WTC11 (cell line): Measurements from ENCODE around the gene GINS1. TPM values are rescaled to one million over a fixed set of nuclear protein-coding genes. Genes with fewer than 3 reads are reported as not detected.

ENCODE experiments used
- ATAC-seq: fragments of 200-7000 bp; cut with Tn5 transposase; 2 replicates; pipeline ENCODE4 v1.10.0; 2021; ENCODE audit warnings: mild to moderate bottlenecking, moderate library complexity
- CTCF ChIA-PET: fragments of 300-600 bp; sonication (Branson Sonifier 250); formaldehyde crosslinking; loops from one replicate; lab custom pipeline; 2021; ENCODE audit warnings: antibody characterized with exemption; lab: Charles Lee
- POLR2A ChIA-PET: fragments of 350-600 bp; sonication (Branson Sonifier 250); formaldehyde crosslinking; loops from one replicate; lab custom pipeline; 2021; ENCODE audit warnings: antibody characterized with exemption; lab: Charles Lee
- DNase-seq: peaks from one replicate; pipeline ENCODE4 v3.0.0; 2021; ENCODE audit warnings: low spot score
- H3K27ac Mint-ChIP-seq: 2 replicates; pipeline ENCODE4 v1.8.0; 2021; ENCODE audit warnings: mixed read lengths
- H3K27me3 Mint-ChIP-seq: 2 replicates; pipeline ENCODE4 v1.8.0; 2021; ENCODE audit warnings: low read depth, mild to moderate bottlenecking, moderate library complexity, mixed read lengths
- H3K36me3 Mint-ChIP-seq: 2 replicates; pipeline ENCODE4 v1.8.0; 2021; ENCODE audit warnings: mixed read lengths
- H3K4me1 Mint-ChIP-seq: 2 replicates; pipeline ENCODE4 v1.8.0; 2022; ENCODE audit warnings: mixed read lengths
- H3K4me3 Mint-ChIP-seq: 2 replicates; pipeline ENCODE4 v1.8.0; 2021; ENCODE audit warnings: mild to moderate bottlenecking, moderate library complexity, mixed read lengths
- H3K9me3 Mint-ChIP-seq: 2 replicates; pipeline ENCODE4 v1.8.0; 2021; ENCODE audit warnings: mixed read lengths
- AFF4 ChIP-seq: sonication (generic); formaldehyde crosslinking; IDR thresholded peaks from 2 replicates; pipeline ENCODE4 v1.8.1; 2023; ENCODE audit warnings: mild to moderate bottlenecking, missing genetic modification reagents, borderline replicate concordance
- ATF2 ChIP-seq: sonication (generic); formaldehyde crosslinking; IDR thresholded peaks from 2 replicates; pipeline ENCODE4 v1.8.1; 2022; ENCODE audit warnings: low read depth, missing genetic modification reagents, borderline replicate concordance
- CDX4 ChIP-seq: fragments of 250-450 bp; sonication (Bioruptor Pico); IDR thresholded peaks from 2 replicates; pipeline ENCODE4 v1.9.0; 2021; ENCODE audit warnings: moderate library complexity, mild to moderate bottlenecking, inconsistent platforms, borderline replicate concordance
- CREB1 ChIP-seq: sonication (generic); formaldehyde crosslinking; IDR thresholded peaks from 2 replicates; pipeline ENCODE4 v1.8.0; 2023; ENCODE audit warnings: mild to moderate bottlenecking, missing genetic modification reagents
- E2F5 ChIP-seq: sonication (generic); formaldehyde crosslinking; IDR thresholded peaks from 2 replicates; pipeline ENCODE4 v1.8.1; 2022; ENCODE audit warnings: mild to moderate bottlenecking, moderate library complexity, missing genetic modification reagents
- ETV6 ChIP-seq: sonication (generic); formaldehyde crosslinking; IDR thresholded peaks from 2 replicates; pipeline ENCODE4 v1.8.1; 2022; ENCODE audit warnings: mild to moderate bottlenecking, missing genetic modification reagents
- FOXJ3 ChIP-seq: sonication (generic); formaldehyde crosslinking; IDR thresholded peaks from 2 replicates; pipeline ENCODE4 v1.9.0; 2021; ENCODE audit warnings: missing genetic modification reagents, mild to moderate bottlenecking, borderline replicate concordance
- HMGXB4 ChIP-seq: sonication (generic); formaldehyde crosslinking; IDR thresholded peaks from 2 replicates; pipeline ENCODE4 v1.8.1; 2023; ENCODE audit warnings: mild to moderate bottlenecking, moderate library complexity, missing genetic modification reagents
- IRF2 ChIP-seq: sonication (generic); formaldehyde crosslinking; IDR thresholded peaks from 2 replicates; pipeline ENCODE4 v1.8.0; 2022; ENCODE audit warnings: low read depth, missing genetic modification reagents, borderline replicate concordance
- KAT7 ChIP-seq: sonication (generic); formaldehyde crosslinking; IDR thresholded peaks from 2 replicates; pipeline ENCODE4 v1.8.1; 2023; ENCODE audit warnings: missing genetic modification reagents, mild to moderate bottlenecking, borderline replicate concordance
- NFATC4 ChIP-seq: fragments of 250-450 bp; sonication (Bioruptor Pico); IDR thresholded peaks from 2 replicates; pipeline ENCODE4 v1.9.0; 2021; ENCODE audit warnings: mild to moderate bottlenecking
- PRDM15 ChIP-seq: sonication (generic); formaldehyde crosslinking; IDR thresholded peaks from 2 replicates; pipeline ENCODE4 v1.8.0; 2022; ENCODE audit warnings: missing genetic modification reagents
- RORB ChIP-seq: fragments of 250-450 bp; sonication (Bioruptor Pico); IDR thresholded peaks from 2 replicates; pipeline ENCODE4 v1.9.0; 2021; ENCODE audit warnings: mild to moderate bottlenecking
- SMAD3 ChIP-seq: sonication (generic); formaldehyde crosslinking; IDR thresholded peaks from 2 replicates; pipeline ENCODE4 v1.8.0; 2022; ENCODE audit warnings: missing genetic modification reagents, mild to moderate bottlenecking, borderline replicate concordance
- TEAD4 ChIP-seq: sonication (generic); formaldehyde crosslinking; IDR thresholded peaks from 2 replicates; pipeline ENCODE4 v1.8.0; 2022; ENCODE audit warnings: mild to moderate bottlenecking, missing genetic modification reagents
- USF1 ChIP-seq: sonication (generic); formaldehyde crosslinking; IDR thresholded peaks from 2 replicates; pipeline ENCODE4 v1.8.0; 2022; ENCODE audit warnings: mild to moderate bottlenecking, missing genetic modification reagents
- ZBTB21 ChIP-seq: sonication (generic); formaldehyde crosslinking; IDR thresholded peaks from 2 replicates; pipeline ENCODE4 v1.8.1; 2023; ENCODE audit warnings: mild to moderate bottlenecking, missing genetic modification reagents, borderline replicate concordance
- ZMAT4 ChIP-seq: fragments of 250-450 bp; sonication (Bioruptor Pico); IDR thresholded peaks from 2 replicates; pipeline ENCODE4 v1.9.0; 2021; ENCODE audit warnings: mild to moderate bottlenecking
- ZNF416 ChIP-seq: fragments of 250-450 bp; sonication (Bioruptor Pico); IDR thresholded peaks from 2 replicates; pipeline ENCODE4 v1.9.0; 2021; ENCODE audit warnings: mild to moderate bottlenecking, inconsistent platforms
- total RNA-seq: library from RNA; stranded (reverse); gene quantifications from 3 replicates; pipeline ENCODE4 v1.2.3, GENCODE V29; 2021

The GINS1 gene
- total RNA-seq, 1 experiment from 2014 or later = 70.4 TPM

GRCh38 chr20:25484911-25485511 lies 77.5 kb downstream of the GINS1 start:
- POLR2A ChIA-PET = no interaction called here
- H3K4me3 Mint-ChIP-seq = no peak overlapping the region
- no peak for DNase-seq
- CTCF ChIA-PET = no interaction called here
- peaks cover 38% of the 10 kb centered on the region for H3K36me3 Mint-ChIP-seq
- peaks cover 14% of the 10 kb centered on the region for H3K4me1 Mint-ChIP-seq
- TF ChIP-seq SMAD3 (CRISPR knock-in tag) = no peak
- TF ChIP-seq ETV6 (CRISPR knock-in tag) = no peak
- TF ChIP-seq E2F5 = no peak
- TF ChIP-seq ATF2 (CRISPR knock-in tag) = no peak
- TF ChIP-seq CREB1 (CRISPR knock-in tag) = no peak
- no peak for TF ChIP-seq NFATC4
- H3K27me3 Mint-ChIP-seq = no peaks in the 10 kb centered on the region
- no peak for ATAC-seq
- H3K9me3 Mint-ChIP-seq = no peaks in the 10 kb centered on the region
- peak overlapping the region; percentile 12 for H3K27ac Mint-ChIP-seq

- peaks cover 21% of the 10 kb centered on the region for H3K4me1 Mint-ChIP-seq
- POLR2A ChIA-PET = no interaction called here
- ATAC-seq = no peak
Measured at GRCh38 chr20:25485872-25486271, 78.4 kb downstream of the GINS1 start.

More at GRCh38 chr20:25485872-25486271, 78.4 kb downstream of the GINS1 start:
- CTCF ChIA-PET = interaction anchor here (0.8 kb wide), 1 partner anchor 129 kb away, joined by 3 read pairs; no protein-coding TSS in a partner anchor
- TF ChIP-seq USF1 (CRISPR knock-in tag) (no peak), IRF2 (CRISPR knock-in tag) (no peak), FOXJ3 (no peak), PRDM15 (no peak), CDX4 (CRISPR knock-in tag) (no peak), AFF4 (CRISPR knock-in tag) (no peak), RORB (CRISPR knock-in tag) (no peak), TEAD4 (CRISPR knock-in tag) (no peak), ZBTB21 (CRISPR knock-in tag) (no peak), ZNF416 (CRISPR knock-in tag) (no peak), HMGXB4 (no peak), KAT7 (no peak), ZMAT4 (no peak)
- Mint-ChIP-seq H3K9me3 (no peaks in the 10 kb centered on the region), H3K27ac (no peak overlapping the region), H3K27me3 (no peaks in the 10 kb centered on the region), H3K36me3 (peaks cover 43% of the 10 kb centered on the region), H3K4me3 (no peak overlapping the region)
- DNase-seq = no peak
